Body of pancreas (tissue), 4 donors: ENCODE measurements around the gene GABRB1.

Source experiments
- POLR2A ChIP-seq, 3 donors: fragments of 450-650 bp; IDR thresholded peaks; one replicate each; pipeline ENCODE4 v1.6.1; 2016; ENCODE audit warnings: antibody characterized with exemption in 3 of 3, mild to moderate bottlenecking in 2 of 3
- TF ChIP-seq, protein P1 (sequence below), 7 experiments: fragments of 450-650 bp in 4 of 7; fragments of 200-600 bp in 3 of 7; sonication (generic) in 3 of 7; IDR thresholded peaks; one replicate each; pipeline ENCODE4 v1.5.1; 2016 to 2019; ENCODE audit warnings: antibody characterized with exemption in 7 of 7

DNA sequence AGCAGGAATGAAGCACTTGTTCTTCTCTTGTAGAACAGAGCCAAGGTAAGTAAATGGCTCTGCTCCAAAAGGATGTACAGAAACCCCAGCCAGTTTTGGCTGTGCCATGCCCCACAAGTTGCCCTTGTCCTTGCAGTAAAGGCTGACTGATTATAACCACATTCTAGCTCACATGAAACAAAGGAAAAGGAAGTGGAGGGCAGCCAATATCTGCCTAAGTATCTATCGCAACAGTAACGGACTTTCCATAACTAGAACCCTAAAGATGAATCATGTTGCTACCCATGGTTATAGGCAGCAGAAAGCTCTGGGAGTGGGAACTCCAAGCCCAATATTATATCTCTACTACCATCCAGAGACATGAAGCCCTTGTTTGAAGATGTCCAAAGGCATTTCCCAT lies 336.4 kb downstream of the GABRB1 start:
- TF ChIP-seq, protein P1, sequence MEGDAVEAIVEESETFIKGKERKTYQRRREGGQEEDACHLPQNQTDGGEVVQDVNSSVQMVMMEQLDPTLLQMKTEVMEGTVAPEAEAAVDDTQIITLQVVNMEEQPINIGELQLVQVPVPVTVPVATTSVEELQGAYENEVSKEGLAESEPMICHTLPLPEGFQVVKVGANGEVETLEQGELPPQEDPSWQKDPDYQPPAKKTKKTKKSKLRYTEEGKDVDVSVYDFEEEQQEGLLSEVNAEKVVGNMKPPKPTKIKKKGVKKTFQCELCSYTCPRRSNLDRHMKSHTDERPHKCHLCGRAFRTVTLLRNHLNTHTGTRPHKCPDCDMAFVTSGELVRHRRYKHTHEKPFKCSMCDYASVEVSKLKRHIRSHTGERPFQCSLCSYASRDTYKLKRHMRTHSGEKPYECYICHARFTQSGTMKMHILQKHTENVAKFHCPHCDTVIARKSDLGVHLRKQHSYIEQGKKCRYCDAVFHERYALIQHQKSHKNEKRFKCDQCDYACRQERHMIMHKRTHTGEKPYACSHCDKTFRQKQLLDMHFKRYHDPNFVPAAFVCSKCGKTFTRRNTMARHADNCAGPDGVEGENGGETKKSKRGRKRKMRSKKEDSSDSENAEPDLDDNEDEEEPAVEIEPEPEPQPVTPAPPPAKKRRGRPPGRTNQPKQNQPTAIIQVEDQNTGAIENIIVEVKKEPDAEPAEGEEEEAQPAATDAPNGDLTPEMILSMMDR (IDR thresholded peaks at IDR 0.05) = no peak
- TF ChIP-seq POLR2A (IDR thresholded peaks at IDR 0.05) = no peak
